Vagina (tissue), 2 donors: ENCODE results near the gene SYNPO2L. TPM values are rescaled to one million over a fixed set of nuclear protein-coding genes. Genes with fewer than 3 reads are reported as not detected.
"Not testable (repeated sequence)": the region's sequence is repeated elsewhere in the genome, so short reads cannot be mapped to it uniquely, and the experiment has no call there.

Source experiments
- DNase-seq, 2 donors: peaks; one replicate each; pipeline ENCODE4 v3.0.0-alpha.2; 2017; ENCODE audit errors: extremely low spot score in 2 of 2
- H3K27ac ChIP-seq: fragments of 200-600 bp; sonication (generic); one replicate; pipeline ENCODE4 v1.5.1; 2019
- H3K27me3 ChIP-seq: fragments of 200-600 bp; sonication (generic); one replicate; pipeline ENCODE4 v1.5.1; 2019
- H3K36me3 ChIP-seq, 2 donors: fragments of 200-600 bp; sonication (generic); one replicate each; pipeline ENCODE4 v1.5.1; 2017 to 2019
- H3K4me1 ChIP-seq: fragments of 200-600 bp; sonication (generic); one replicate; pipeline ENCODE4 v1.5.1; 2019
- H3K4me3 ChIP-seq, 2 donors: fragments of 200-600 bp; sonication (generic); 1 replicate in 1 of 2; 2 replicates in 1 of 2; pipeline ENCODE4 v1.5.1; 2016 to 2019
- H3K9me3 ChIP-seq: fragments of 200-600 bp; sonication (generic); one replicate; pipeline ENCODE4 v1.5.1; 2019
- POLR2A ChIP-seq, 2 donors: fragments of 450-650 bp; IDR thresholded peaks; one replicate each; pipeline ENCODE4 v1.6.1; 2017; ENCODE audit warnings: antibody characterized with exemption in 2 of 2, mild to moderate bottlenecking in 2 of 2, moderate library complexity in 2 of 2
- POLR2AphosphoS5 ChIP-seq, 2 donors: sonication (generic); formaldehyde crosslinking; IDR thresholded peaks; one replicate each; pipeline ENCODE4 v1.9.0; 2017; ENCODE audit warnings: antibody characterized with exemption in 2 of 2, mild to moderate bottlenecking in 2 of 2, low read depth in 1 of 2; ENCODE audit not compliant: insufficient read depth in 1 of 2
- intact Hi-C: fragments of 100-400 bp; cut with DNase I; formaldehyde crosslinking; loops from one replicate; pipeline ENCODE4 v1.15.1; 2023
- total RNA-seq: library from RNA; depleted of rRNA; stranded (reverse); fragments of >200 nt; gene quantifications from one replicate; pipeline ENCODE4 v1.2.3, GENCODE V29; 2016
- TF ChIP-seq, protein P1 (sequence below), 3 experiments: fragments of 450-650 bp in 2 of 3; fragments of 200-600 bp in 1 of 3; sonication (generic) in 1 of 3; IDR thresholded peaks; one replicate each; pipeline ENCODE4 v1.5.1; 2017 to 2019; ENCODE audit warnings: antibody characterized with exemption in 3 of 3, mild to moderate bottlenecking in 2 of 3, moderate library complexity in 2 of 3

Gene SYNPO2L
- total RNA-seq, result 0.49 TPM

- Histone ChIP-seq H3K36me3 (no peaks in the 10 kb centered on the region), H3K27ac (no peak within 1 kb of the TSS), H3K4me1 (no peaks in the 10 kb centered on the region), H3K4me3 (no peak within 1 kb of the TSS), H3K27me3 (no peaks in the 10 kb centered on the region), H3K9me3 (no peaks in the 10 kb centered on the region)
- no peak for DNase-seq
- TF ChIP-seq POLR2AphosphoS5 (IDR thresholded peaks at IDR 0.05; ENCODE audit: insufficient read depth in 1 of 2, low read depth in 1 of 2) (no peak), POLR2A (IDR thresholded peaks at IDR 0.05) (no peak)
- TF ChIP-seq, protein P1, sequence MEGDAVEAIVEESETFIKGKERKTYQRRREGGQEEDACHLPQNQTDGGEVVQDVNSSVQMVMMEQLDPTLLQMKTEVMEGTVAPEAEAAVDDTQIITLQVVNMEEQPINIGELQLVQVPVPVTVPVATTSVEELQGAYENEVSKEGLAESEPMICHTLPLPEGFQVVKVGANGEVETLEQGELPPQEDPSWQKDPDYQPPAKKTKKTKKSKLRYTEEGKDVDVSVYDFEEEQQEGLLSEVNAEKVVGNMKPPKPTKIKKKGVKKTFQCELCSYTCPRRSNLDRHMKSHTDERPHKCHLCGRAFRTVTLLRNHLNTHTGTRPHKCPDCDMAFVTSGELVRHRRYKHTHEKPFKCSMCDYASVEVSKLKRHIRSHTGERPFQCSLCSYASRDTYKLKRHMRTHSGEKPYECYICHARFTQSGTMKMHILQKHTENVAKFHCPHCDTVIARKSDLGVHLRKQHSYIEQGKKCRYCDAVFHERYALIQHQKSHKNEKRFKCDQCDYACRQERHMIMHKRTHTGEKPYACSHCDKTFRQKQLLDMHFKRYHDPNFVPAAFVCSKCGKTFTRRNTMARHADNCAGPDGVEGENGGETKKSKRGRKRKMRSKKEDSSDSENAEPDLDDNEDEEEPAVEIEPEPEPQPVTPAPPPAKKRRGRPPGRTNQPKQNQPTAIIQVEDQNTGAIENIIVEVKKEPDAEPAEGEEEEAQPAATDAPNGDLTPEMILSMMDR (IDR thresholded peaks at IDR 0.05), result no peak
- intact Hi-C loops, result no loop called here
Observed at GRCh38 chr10:73655990-73656298, at the start of gene SYNPO2L. Gene SYNPO2L, minus strand, starts transcription at chr10:73656029. Its CDS starts 107 bp downstream, at chr10:73655922.

DNA sequence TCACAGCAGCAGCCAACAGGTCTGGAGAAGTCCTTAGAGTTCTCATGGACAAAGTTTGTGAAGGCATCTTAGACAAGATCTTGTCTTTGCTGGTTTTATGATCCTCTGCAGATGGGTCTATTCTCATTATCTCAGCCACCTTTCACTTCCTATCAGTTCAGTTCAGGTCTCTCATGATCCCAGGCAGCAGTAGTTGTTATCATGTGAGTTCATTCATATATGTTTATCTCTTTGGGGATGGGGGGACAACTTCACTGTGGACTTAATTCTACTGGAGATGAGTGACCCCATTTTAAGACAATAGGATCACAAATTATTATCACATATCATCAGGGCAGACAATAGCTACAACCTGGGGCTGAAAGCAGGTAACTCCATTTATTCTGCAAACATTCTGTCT, 48.1 kb upstream of the SYNPO2L start:
- H3K27ac ChIP-seq, H3K4me1 ChIP-seq, intact Hi-C loops, H3K4me3 ChIP-seq, DNase-seq, H3K36me3 ChIP-seq, H3K27me3 ChIP-seq, H3K9me3 ChIP-seq: not testable (repeated sequence)

DNA sequence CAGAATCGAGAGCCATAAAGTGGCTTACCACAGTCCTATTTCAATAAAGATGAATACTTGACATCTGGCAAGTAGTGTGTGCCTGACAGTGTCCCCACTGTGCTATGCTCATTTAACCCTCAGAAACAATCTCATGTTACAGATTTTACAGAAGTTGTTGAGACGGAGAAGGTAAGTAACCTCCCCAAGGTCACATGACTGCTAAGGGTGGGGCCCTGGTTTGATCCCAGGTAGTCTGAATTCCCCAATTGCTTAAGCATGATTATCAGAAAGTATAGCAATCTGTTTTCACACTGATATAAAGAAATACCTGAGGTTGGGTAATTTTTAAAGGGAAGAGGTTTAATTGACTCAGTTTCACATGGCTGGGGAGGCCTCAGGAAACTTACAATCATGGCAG, 43.0 kb upstream of the SYNPO2L start:
- H3K36me3 ChIP-seq, H3K4me3 ChIP-seq, H3K27ac ChIP-seq, H3K27me3 ChIP-seq, H3K9me3 ChIP-seq, H3K4me1 ChIP-seq, intact Hi-C loops, DNase-seq: not testable (repeated sequence)

- H3K27me3 ChIP-seq, DNase-seq, H3K4me1 ChIP-seq, intact Hi-C loops, H3K27ac ChIP-seq, H3K4me3 ChIP-seq, H3K36me3 ChIP-seq, H3K9me3 ChIP-seq: not testable (repeated sequence)
Observed at GRCh38 chr10:73697675-73698159, 41.9 kb upstream of the SYNPO2L start, which contains the start of gene AGAP5. Gene AGAP5, minus strand, starts transcription at chr10:73698109. Its CDS starts 354 bp downstream, at chr10:73697755.

DNA sequence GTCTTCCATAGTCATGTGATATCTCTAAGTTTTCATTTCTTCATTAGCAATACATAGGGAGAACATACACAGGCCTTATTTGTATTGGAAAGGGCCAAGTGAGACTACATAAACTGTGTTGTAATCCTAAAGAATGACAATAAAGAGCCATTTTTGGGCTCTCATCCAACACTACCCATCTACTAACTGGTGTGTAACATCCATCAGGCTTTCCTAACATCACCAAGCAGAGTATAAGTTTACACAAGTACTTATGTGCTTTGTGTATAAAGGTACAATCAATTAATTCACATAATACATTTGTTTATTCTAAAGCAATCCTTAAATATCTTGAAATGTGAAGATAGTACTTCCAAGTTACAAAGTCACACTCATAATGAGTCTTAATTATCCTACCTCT, 39.5 kb upstream of the SYNPO2L start:
- H3K9me3 ChIP-seq, H3K4me1 ChIP-seq, DNase-seq, H3K27ac ChIP-seq, H3K4me3 ChIP-seq, H3K36me3 ChIP-seq, intact Hi-C loops, H3K27me3 ChIP-seq: not testable (repeated sequence)

DNA sequence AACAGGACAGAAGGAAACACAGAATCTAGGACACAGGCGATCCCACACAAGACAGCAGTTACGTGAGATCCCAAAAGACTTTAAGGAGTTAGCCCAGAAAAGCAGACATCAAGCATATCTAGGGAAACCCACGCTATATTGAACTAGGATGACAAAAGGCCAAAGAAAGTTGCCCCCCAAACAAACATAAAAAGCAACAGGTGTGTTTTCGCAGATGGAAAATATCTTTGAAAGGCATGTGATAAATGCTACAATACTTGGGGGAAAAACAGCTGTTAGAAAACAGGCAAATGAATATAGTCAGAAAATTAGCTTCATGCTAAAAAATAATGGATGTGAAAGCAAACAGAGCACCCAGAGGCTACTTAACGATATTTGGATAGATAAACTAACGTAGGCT, 34.9 kb upstream of the SYNPO2L start:
- H3K9me3 ChIP-seq, result not testable (repeated sequence)

GRCh38 chr10:73689596-73689995, 33.8 kb upstream of the SYNPO2L start:
- H3K9me3 ChIP-seq, H3K4me1 ChIP-seq, intact Hi-C loops, H3K27ac ChIP-seq, DNase-seq, H3K36me3 ChIP-seq, H3K4me3 ChIP-seq, H3K27me3 ChIP-seq: not testable (repeated sequence)

More for the DNA sequence above, 34.9 kb upstream of the SYNPO2L start:
- H3K27me3 ChIP-seq, H3K4me3 ChIP-seq, DNase-seq, H3K4me1 ChIP-seq, intact Hi-C loops, H3K36me3 ChIP-seq, H3K27ac ChIP-seq: not testable (repeated sequence)

GRCh38 chr10:73687641-73688040, 31.8 kb upstream of the SYNPO2L start:
- H3K27me3 ChIP-seq, H3K4me1 ChIP-seq, DNase-seq, H3K36me3 ChIP-seq, H3K27ac ChIP-seq, intact Hi-C loops, H3K4me3 ChIP-seq, H3K9me3 ChIP-seq: not testable (repeated sequence)

- H3K27ac ChIP-seq, H3K36me3 ChIP-seq, H3K27me3 ChIP-seq, H3K9me3 ChIP-seq, H3K4me1 ChIP-seq, H3K4me3 ChIP-seq, intact Hi-C loops, DNase-seq: not testable (repeated sequence)
Observed at GRCh38 chr10:73674546-73674945, 18.7 kb upstream of the SYNPO2L start.

DNA sequence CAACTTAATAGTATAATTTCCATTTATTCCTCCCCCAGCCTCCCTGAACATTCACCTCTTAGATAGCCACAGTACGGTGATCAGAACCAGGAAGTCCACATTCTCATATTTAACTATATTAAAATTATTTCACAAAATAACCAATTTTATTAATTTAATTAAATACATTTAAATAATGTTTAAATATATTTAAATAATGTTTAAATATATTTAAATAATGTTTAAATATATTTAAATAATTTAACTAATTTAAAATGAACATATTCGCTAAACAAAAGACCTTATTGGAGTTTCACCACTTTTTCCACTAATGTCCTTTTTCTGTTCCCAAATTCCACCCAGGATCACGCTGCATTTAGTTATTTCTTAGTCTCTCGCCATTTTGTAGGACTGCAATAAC, 12.5 kb upstream of the SYNPO2L start:
- H3K4me3 ChIP-seq, H3K9me3 ChIP-seq, H3K27me3 ChIP-seq, DNase-seq, H3K4me1 ChIP-seq, H3K27ac ChIP-seq, H3K36me3 ChIP-seq, intact Hi-C loops: not testable (repeated sequence)

DNA sequence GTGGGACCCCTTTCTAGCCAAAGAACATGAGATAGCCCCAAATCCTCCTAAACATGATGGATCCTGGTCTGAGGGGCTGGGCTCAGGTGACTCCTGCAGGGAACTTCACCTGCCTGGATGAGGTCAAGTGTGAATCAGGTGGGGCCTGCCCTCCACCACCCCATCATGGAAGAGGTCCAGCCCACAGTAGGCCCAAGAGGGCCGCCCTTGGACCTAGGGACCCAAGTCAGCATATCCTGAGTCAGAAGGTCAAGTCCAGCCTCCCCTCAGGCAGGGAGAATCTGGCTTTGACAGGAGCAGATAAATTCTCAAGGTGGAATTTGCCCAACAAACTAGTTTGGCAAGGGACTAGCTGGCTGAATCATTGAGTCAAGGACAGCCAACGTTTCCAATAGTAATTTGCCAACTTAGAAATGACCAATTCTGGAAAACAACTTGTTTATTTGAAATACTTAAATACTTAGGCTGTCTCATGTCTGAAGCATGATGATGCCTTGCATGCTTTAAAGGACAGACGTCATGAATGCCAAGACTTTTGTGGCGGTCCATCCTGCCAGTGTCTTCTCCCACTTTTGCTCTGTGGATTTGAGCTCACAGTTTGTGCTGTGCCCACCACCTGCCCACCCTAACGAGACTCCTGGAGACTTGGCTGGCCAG, 10.5 kb upstream of the SYNPO2L start:
- H3K27me3 ChIP-seq, intact Hi-C loops, H3K4me1 ChIP-seq, H3K9me3 ChIP-seq, DNase-seq, H3K27ac ChIP-seq, H3K4me3 ChIP-seq, H3K36me3 ChIP-seq: not testable (repeated sequence)

GRCh38 chr10:73665581-73665980, 9.8 kb upstream of the SYNPO2L start:
- H3K4me3 ChIP-seq, H3K27me3 ChIP-seq, H3K9me3 ChIP-seq, H3K4me1 ChIP-seq, DNase-seq, H3K27ac ChIP-seq, intact Hi-C loops, H3K36me3 ChIP-seq: not testable (repeated sequence)
